Mucosa of stomach (tissue), 1 donor: Measurements from ENCODE around the gene BSG.
A peak's percentile ranks its signal among the peaks of the same experiment; 100 is the strongest.

Experiments
- H3K27me3 ChIP-seq: one replicate; pipeline ENCODE4 v1.7.0; 2013; ENCODE audit warnings: mild to moderate bottlenecking, low read length; ENCODE audit not compliant: control insufficient read depth, insufficient read depth
- H3K36me3 ChIP-seq: one replicate; pipeline ENCODE4 v1.7.0; 2013; ENCODE audit warnings: low read length; ENCODE audit not compliant: control insufficient read depth, insufficient read depth
- H3K4me1 ChIP-seq: one replicate; pipeline ENCODE4 v1.7.0; 2013; ENCODE audit warnings: mild to moderate bottlenecking, low read length; ENCODE audit not compliant: control insufficient read depth, insufficient read depth
- H3K4me3 ChIP-seq: one replicate; pipeline ENCODE4 v1.7.0; 2013; ENCODE audit warnings: low read length
- H3K9ac ChIP-seq: one replicate; pipeline ENCODE4 v1.7.0; 2013; ENCODE audit warnings: mild to moderate bottlenecking, low read length, moderate library complexity
- H3K9me3 ChIP-seq: one replicate; pipeline ENCODE4 v1.7.0; 2013; ENCODE audit warnings: mild to moderate bottlenecking, low read length, moderate library complexity; ENCODE audit not compliant: control insufficient read depth
- donor health status: Pancreatic carcinoma.

The BSG gene

DNA sequence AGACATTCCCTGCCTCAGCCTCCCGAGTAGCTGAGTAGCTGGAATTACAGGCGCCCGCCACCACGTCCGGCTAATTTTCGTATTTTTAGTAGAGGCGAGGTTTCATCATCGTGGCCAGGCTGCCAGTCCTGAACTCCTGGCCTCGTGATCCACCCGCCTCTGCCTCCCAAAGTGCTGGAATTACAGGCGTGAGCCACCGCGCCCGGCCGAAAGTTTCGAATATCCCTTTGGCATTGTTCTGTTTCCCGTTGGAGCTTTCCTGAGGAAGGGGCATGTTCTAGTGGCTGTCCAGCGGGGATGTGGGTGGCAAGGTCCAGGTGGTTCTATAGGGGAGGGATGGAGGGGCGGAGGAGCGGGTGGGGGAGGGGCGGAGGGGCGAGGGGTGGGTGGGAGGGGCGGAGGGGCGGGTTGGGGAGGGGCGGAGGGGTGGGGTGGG is 2.1 kb upstream of the BSG start:
- Histone ChIP-seq H3K4me3 (no peak overlapping the region), H3K9ac (no peak overlapping the region), H3K9me3 (no peaks in the 10 kb centered on the region), H3K4me1 (peaks cover 19% of the 10 kb centered on the region), H3K27me3 (no peaks in the 10 kb centered on the region), H3K36me3 (no peaks in the 10 kb centered on the region)

DNA sequence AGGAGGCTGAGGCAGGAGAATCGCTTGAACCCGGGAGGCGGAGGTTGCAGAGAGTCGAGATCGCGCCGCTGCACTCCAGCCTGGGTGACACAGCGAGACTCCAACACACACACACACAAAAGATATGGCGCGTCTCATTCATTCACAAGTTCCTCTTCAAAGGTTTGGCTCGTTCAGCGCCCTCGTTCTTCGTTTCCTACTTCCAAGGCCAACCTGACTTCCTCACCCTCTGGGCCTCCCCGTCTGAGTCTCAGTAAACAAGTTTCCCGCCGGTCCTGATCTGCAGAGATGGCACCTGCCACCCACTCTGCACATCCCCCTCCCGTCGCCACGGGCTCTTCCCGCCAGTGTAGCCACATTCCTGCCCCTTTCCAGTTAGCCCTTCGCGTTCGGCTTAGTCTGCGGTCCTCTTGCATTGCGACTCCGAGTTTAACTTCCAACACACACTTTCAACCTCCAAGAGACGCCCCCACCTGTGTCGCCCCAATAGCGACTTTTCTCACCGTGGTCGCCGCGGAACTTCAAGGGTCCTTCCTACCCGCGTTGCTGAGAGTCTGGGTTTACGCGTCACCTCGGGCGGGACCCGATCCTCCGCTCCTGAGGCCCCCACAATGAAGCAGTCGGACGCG is 1.3 kb upstream of the BSG start:
- Histone ChIP-seq H3K4me3 (peak overlapping the region; percentile 58), H3K4me1 (peaks cover 25% of the 10 kb centered on the region), H3K36me3 (no peaks in the 10 kb centered on the region), H3K9me3 (no peaks in the 10 kb centered on the region), H3K9ac (peak overlapping the region; percentile 7), H3K27me3 (no peaks in the 10 kb centered on the region)

GRCh38 chr19:571566-571974 is 826 bp upstream of the BSG start:
- Histone ChIP-seq H3K4me1 (peaks cover 30% of the 10 kb centered on the region), H3K9me3 (no peaks in the 10 kb centered on the region), H3K27me3 (no peaks in the 10 kb centered on the region), H3K4me3 (peak overlapping the region; percentile 58), H3K9ac (peak overlapping the region; percentile 7), H3K36me3 (no peaks in the 10 kb centered on the region)

DNA sequence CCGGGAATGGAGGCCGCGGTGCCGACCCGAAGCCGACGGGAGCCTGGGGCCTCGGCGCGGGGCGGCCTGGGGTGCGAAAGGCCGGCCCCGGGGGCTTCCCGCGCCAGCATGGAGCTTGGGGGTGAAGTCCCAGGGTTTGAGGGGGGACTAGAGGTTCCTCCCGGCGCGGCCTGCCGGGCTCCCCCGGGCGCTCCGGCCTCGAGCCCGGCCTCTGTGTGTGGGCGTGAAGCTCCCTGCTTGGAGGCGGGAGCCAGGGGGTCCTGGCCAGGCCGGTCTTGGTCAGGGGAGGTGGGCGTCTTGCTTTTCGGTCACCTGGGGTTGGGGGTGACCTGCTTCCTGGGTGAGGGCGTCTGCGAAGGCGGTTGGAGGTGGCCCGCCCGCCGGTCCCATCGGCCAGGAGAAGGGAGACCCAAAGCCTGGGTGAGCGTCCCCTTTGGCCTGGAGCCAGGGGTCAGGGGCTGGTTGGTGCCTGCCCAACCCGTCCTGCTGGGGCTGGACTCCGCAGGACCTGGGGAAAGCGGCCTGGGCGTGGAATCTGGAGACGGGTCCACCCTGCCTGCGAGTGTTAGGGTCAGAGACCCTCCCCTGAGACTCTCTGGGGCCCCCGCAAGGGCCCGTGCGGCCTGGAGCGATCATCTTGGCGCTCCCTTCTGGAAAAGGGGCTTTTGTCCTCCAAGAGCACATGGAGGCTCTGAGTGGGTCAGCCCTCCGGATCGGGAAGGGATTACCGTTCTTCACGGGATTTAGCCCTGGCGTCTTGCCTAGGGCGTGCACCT is 535 bp downstream of the BSG start:
- Histone ChIP-seq H3K36me3 (no peaks in the 10 kb centered on the region), H3K4me3 (peak overlapping the region; percentile 95), H3K27me3 (no peaks in the 10 kb centered on the region), H3K9ac (peak overlapping the region; percentile 94), H3K9me3 (no peaks in the 10 kb centered on the region), H3K4me1 (peaks cover 38% of the 10 kb centered on the region)

DNA sequence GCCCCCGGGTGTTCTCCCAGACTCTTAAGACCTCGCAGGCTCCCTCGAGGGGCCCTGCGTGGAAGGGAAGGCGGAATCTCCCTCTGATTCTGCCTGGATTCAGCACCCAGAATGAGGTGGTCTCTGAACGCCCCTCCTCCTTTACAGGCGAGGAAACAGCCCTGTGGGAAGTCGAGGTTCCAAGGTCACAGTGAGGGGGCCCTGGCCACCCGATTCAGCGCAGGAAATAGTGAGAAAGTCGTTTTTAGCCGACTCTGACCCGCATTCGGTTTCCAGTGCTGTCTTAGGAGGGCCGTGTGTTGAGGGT is 1.1 kb downstream of the BSG start:
- Histone ChIP-seq H3K9me3 (no peaks in the 10 kb centered on the region), H3K27me3 (no peaks in the 10 kb centered on the region), H3K4me1 (peaks cover 38% of the 10 kb centered on the region), H3K9ac (peak overlapping the region; percentile 94), H3K4me3 (peak overlapping the region; percentile 95), H3K36me3 (no peaks in the 10 kb centered on the region)

DNA sequence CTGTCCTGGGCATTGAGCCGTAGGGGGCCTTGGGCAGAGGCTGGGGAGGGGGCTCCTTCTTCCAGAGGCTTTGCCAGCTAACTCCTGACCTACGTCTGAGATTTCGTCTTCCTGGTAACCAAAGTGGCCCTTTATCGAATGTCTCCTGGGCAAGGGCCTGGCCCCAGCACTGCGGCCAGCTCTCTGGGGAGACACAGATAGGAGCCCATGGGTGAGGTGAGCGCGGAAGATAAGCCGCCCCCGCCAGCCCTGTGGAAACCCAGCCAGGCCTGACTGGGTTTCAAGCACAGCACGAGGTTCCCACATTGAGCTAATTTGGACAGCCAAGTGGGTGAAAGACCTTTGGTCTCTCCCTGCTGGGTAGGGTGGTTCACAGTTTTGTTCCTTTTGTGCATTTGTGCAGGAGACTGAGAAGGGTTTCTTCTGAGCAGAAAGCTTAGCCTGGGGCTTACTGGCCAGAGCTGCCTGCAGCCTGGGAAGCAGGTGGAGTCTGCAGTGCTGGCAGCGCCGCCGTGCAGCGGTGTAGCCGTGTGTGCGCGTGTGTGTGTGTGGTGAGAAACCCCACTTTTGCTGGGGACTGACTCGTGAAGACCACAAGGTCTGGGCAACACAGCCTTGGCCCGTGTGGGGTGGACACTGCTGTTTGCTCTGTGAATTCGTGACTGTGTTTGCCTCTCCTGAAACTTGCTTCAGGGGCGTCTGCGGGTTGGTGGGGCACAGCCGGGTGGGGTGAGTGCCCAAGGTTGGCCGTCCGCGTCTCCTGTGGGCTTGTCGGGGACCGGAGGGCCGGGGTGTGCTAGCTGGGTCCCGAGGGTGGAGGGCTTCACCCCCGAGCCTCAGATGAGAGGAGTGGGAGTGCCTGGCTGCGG is 2.5 kb downstream of the BSG start:
- Histone ChIP-seq H3K9ac (peak overlapping the region; percentile 44), H3K4me3 (no peak overlapping the region), H3K36me3 (no peaks in the 10 kb centered on the region), H3K27me3 (no peaks in the 10 kb centered on the region), H3K4me1 (peaks cover 38% of the 10 kb centered on the region), H3K9me3 (no peaks in the 10 kb centered on the region)

DNA sequence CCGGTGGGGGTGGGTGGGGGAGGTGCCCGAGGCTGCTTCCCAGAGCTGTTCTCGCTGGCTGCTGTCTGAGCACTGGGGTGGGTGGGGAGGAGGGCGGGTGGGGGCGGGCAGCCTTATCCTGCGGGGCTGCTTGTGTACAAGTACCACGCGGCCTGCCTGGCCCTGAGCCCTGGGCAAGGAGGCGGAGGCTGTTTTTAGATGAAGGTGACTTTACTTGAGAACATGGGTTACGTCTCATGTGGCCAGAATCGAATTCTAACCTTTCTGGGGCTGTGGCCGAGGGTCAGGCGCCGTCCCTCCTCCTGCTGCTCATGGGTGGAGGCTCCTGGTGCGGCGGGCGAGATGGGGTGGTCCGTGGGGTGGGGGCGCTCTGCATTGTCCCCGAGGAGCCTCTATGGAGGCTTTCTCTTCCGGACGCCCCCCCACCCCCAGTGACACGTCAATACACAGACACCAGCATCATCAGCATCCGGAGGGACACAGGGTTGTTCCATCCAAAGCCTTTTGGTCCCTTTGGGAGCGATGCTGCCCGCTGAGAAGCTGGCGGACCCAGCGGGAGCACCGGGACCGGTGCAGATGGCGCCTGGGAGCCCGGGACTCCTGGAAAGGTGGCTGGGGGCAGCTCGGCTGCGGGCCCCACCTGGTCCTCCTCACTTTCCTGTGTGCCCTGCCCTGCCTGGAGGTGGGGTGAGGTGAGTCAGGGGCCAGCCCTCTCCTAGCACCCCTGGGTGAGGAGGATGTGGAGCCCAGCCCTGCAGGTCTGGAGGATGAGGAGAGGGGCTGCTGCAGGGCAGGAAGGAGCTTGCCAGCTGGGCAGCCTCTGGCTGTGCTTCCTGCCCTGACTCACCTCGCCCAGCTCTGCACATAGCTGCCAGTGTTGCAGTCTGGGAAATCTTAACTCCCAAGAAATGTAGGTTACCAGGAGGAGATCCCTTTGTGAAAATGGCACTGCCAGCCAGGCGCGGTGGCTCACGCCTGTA is 3.4 kb downstream of the BSG start:
- Histone ChIP-seq H3K4me3 (no peak overlapping the region), H3K36me3 (no peaks in the 10 kb centered on the region), H3K9ac (peak overlapping the region; percentile 50), H3K4me1 (peaks cover 38% of the 10 kb centered on the region), H3K9me3 (no peaks in the 10 kb centered on the region), H3K27me3 (no peaks in the 10 kb centered on the region)

- no peaks in the 10 kb centered on the region for H3K9me3 ChIP-seq
- H3K27me3 ChIP-seq: no peaks in the 10 kb centered on the region
- H3K36me3 ChIP-seq: no peaks in the 10 kb centered on the region
- H3K4me3 ChIP-seq: no peak overlapping the region
- no peak overlapping the region for H3K9ac ChIP-seq
- H3K4me1 ChIP-seq: peaks cover 30% of the 10 kb centered on the region
Observed at GRCh38 chr19:576768-577438, 4.5 kb downstream of the BSG start.

DNA sequence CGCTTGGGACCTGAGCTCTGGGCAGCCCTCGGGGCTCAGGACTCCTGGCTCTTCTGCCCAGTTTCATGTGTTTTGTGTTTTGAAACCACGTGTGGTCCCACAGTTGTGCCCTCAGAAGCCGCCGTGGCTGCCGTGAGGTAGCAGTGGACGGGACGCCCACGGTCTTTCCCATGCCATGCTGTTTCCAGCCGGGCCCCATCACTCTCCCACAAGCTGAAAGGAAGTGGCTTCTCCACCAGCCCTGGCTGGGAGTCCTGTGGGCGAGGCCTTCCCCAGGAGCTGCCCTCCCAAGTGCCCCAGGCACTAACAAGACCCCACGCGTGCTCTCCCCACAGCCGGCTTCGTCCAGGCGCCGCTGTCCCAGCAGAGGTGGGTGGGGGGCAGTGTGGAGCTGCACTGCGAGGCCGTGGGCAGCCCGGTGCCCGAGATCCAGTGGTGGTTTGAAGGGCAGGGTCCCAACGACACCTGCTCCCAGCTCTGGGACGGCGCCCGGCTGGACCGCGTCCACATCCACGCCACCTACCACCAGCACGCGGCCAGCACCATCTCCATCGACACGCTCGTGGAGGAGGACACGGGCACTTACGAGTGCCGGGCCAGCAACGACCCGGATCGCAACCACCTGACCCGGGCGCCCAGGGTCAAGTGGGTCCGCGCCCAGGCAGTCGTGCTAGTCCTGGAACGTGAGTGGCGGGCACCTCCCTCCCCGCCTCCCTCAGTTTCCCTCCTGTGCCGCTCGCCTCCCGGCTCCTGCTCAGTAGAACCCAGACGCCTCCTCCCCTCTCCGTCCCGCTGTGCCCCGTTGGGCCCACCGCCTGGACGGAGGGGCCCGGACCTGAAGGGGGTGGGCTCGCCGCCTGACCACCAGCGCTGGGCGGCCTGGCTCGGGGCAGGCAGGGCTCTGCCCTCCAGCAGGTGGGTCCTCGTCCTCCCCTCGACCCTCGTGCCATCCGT is 5.3 kb downstream of the BSG start:
- Histone ChIP-seq H3K9me3 (no peaks in the 10 kb centered on the region), H3K4me1 (peaks cover 30% of the 10 kb centered on the region), H3K4me3 (no peak overlapping the region), H3K27me3 (no peaks in the 10 kb centered on the region), H3K36me3 (no peaks in the 10 kb centered on the region), H3K9ac (no peak overlapping the region)

- no peaks in the 10 kb centered on the region for H3K9me3 ChIP-seq
- no peak overlapping the region for H3K4me3 ChIP-seq
- no peaks in the 10 kb centered on the region for H3K27me3 ChIP-seq
- H3K9ac ChIP-seq: no peak overlapping the region
- H3K4me1 ChIP-seq: peaks cover 29% of the 10 kb centered on the region
- no peaks in the 10 kb centered on the region for H3K36me3 ChIP-seq
Observed at GRCh38 chr19:579111-579841, 6.9 kb downstream of the BSG start.
